ENCODE measurements around the gene ZG16B.

GRCh38 chr16:2784358-2785100 is 45.6 kb upstream of the ZG16B start:
- TF ChIP-seq CTCF (tag by site-specific recombination; IDR thresholded peaks at IDR 0.05): no peak
- no peak for TF ChIP-seq ZBTB17 (tag by site-specific recombination; IDR thresholded peaks at IDR 0.05)
- TF ChIP-seq ZNF670 (tag by site-specific recombination; IDR thresholded peaks at IDR 0.05; ENCODE audit: low read depth): no peak
- no peak for TF ChIP-seq ZFP37 (tag by site-specific recombination; IDR thresholded peaks at IDR 0.05)
- no peak for TF ChIP-seq ZNF791 (tag by site-specific recombination; IDR thresholded peaks at IDR 0.05)
- TF ChIP-seq ZNF416 (tag by site-specific recombination; IDR thresholded peaks at IDR 0.05): no peak
- no peak for TF ChIP-seq ZNF274 (IDR thresholded peaks at IDR 0.05; ENCODE audit: low read length)
- no peak for TF ChIP-seq ZNF274 (tag by site-specific recombination; IDR thresholded peaks at IDR 0.05; ENCODE audit: borderline replicate concordance)
- TF ChIP-seq ZBTB44 (tag by site-specific recombination; IDR thresholded peaks at IDR 0.05): no peak
- no peak for TF ChIP-seq BCL11B (tag by site-specific recombination; IDR thresholded peaks at IDR 0.05; ENCODE audit: low read depth)
- TF ChIP-seq ZSCAN16 (tag by site-specific recombination; IDR thresholded peaks at IDR 0.05): no peak
- 0 out of 2 replicates have a peak, but pooled peaks have one; percentile 11 for TF ChIP-seq PATZ1 (tag by site-specific recombination; IDR thresholded peaks at IDR 0.05)
